MCF 10A (cell line): ENCODE data around the gene METTL15. TPM values are rescaled to one million over a fixed set of nuclear protein-coding genes. Genes with fewer than 3 reads are reported as not detected.

ENCODE experiments used
- BruUV-seq: library from RNA; stranded (reverse); fragments of 400-500 nt; replicated peaks from 2 replicates; lab custom pipeline; 2021; lab: Mats Ljungman, UMichigan
- CTCF ChIA-PET: fragments of 300-600 bp; sonication (Branson Sonifier 250); formaldehyde crosslinking; extraction: SDS; loops from one replicate; lab custom pipeline; 2021; ENCODE audit warnings: antibody characterized with exemption, inconsistent platforms; lab: Yijun Ruan, JAX
- POLR2A ChIA-PET: fragments of 300-600, 350-650 bp; sonication (Branson Sonifier 250); formaldehyde crosslinking; extraction: SDS; loops from one replicate; lab custom pipeline; 2020; ENCODE audit warnings: antibody characterized with exemption, inconsistent platforms; lab: Yijun Ruan, JAX
- DNase-seq: peaks from one replicate; pipeline ENCODE4 v3.0.0-alpha.2; 2018; ENCODE audit not compliant: unreplicated experiment
- H3K27ac Mint-ChIP-seq: one replicate; pipeline ENCODE4 v1.8.0; 2022; ENCODE audit warnings: mild to moderate bottlenecking, low read depth, mixed read lengths; ENCODE audit not compliant: unreplicated experiment
- H3K27me3 Mint-ChIP-seq: one replicate; pipeline ENCODE4 v1.8.0; 2022; ENCODE audit warnings: mixed read lengths; ENCODE audit not compliant: insufficient read depth, unreplicated experiment
- H3K36me3 Mint-ChIP-seq: one replicate; pipeline ENCODE4 v1.8.0; 2022; ENCODE audit warnings: mild to moderate bottlenecking, moderate library complexity, mixed read lengths; ENCODE audit not compliant: insufficient read depth, unreplicated experiment
- H3K4me1 Mint-ChIP-seq: one replicate; pipeline ENCODE4 v1.8.0; 2022; ENCODE audit warnings: mixed read lengths; ENCODE audit not compliant: insufficient read depth, unreplicated experiment
- H3K4me3 Mint-ChIP-seq: one replicate; pipeline ENCODE4 v1.8.0; 2022; ENCODE audit warnings: mild to moderate bottlenecking, moderate library complexity, mixed read lengths; ENCODE audit not compliant: unreplicated experiment
- H3K9me3 Mint-ChIP-seq: one replicate; pipeline ENCODE4 v1.8.0; 2022; ENCODE audit warnings: mixed read lengths; ENCODE audit not compliant: unreplicated experiment
- intact Hi-C: fragments of 100-400 bp; cut with micrococcal nuclease; formaldehyde crosslinking; loops from 2 replicates; pipeline ENCODE4 v1.14.1; 2022
- total RNA-seq: library from RNA; stranded (reverse); gene quantifications from 2 replicates; pipeline ENCODE4 v1.2.3, GENCODE V29; 2022
- TF ChIP-seq, protein P1 (sequence below): fragments of 200-600 bp; IDR thresholded peaks from one replicate; pipeline ENCODE4 v1.8.0; 2022; ENCODE audit warnings: antibody characterized with exemption, mild to moderate bottlenecking; ENCODE audit not compliant: unreplicated experiment

The METTL15 gene
- total RNA-seq, 1 experiment from 2014 or later, result 16.8 TPM

DNA sequence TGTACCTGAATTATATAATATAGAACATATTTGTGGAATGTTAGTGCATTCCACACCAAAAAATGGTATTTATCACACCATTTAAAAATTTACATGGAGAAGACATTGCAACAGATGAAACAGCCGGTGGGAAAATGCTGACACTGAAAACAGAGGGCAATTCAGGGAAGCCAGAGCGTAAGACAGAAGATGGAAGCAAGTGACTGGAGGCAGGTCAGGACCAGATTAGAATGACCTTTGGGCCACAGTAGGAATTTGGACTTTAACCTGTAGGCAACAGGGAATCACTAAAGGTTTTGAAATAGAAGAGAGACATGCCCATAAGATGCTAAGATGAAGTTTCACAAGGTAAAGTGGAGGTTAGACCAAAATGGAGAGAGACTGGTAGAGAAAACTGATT, 60.5 kb downstream of the METTL15 start:
- Mint-ChIP-seq H3K27ac (peak overlapping the region; percentile 6), H3K4me3 (no peak overlapping the region), H3K4me1 (no peaks in the 10 kb centered on the region), H3K36me3 (peaks cover 8% of the 10 kb centered on the region), H3K27me3 (no peaks in the 10 kb centered on the region), H3K9me3 (no peaks in the 10 kb centered on the region)
- ChIA-PET POLR2A (no interaction called here), CTCF (no interaction called here)
- intact Hi-C loops, result no loop called here
- no TSS peak for BruUV-seq
- DNase-seq, result no peak
- TF ChIP-seq, protein P1, sequence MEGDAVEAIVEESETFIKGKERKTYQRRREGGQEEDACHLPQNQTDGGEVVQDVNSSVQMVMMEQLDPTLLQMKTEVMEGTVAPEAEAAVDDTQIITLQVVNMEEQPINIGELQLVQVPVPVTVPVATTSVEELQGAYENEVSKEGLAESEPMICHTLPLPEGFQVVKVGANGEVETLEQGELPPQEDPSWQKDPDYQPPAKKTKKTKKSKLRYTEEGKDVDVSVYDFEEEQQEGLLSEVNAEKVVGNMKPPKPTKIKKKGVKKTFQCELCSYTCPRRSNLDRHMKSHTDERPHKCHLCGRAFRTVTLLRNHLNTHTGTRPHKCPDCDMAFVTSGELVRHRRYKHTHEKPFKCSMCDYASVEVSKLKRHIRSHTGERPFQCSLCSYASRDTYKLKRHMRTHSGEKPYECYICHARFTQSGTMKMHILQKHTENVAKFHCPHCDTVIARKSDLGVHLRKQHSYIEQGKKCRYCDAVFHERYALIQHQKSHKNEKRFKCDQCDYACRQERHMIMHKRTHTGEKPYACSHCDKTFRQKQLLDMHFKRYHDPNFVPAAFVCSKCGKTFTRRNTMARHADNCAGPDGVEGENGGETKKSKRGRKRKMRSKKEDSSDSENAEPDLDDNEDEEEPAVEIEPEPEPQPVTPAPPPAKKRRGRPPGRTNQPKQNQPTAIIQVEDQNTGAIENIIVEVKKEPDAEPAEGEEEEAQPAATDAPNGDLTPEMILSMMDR, result no peak

DNA sequence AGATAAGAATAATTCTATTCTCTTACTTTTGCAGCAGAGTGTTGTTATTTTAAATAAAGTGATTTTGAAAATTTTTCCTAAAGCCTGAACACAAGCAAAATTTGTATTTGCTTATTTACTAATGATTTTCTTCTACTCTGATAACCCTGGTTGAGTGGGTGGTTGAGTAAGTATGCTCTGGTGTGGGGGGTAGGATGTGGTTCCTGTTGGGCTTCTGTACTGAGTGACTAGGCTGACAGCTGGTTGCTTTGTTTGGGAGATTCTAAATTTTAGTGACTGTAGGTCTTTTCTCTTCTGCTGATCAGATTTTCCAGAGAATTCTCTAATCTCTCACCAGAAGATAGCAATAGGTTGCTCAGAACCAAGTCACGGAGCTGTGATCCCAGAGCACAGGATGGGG, 61.6 kb downstream of the METTL15 start:
- POLR2A ChIA-PET, result interaction anchor here (1.5 kb wide), 1 partner anchor 17 kb away, joined by 5 read pairs; no protein-coding TSS in a partner anchor
- no TSS peak for BruUV-seq
- no peaks in the 10 kb centered on the region for H3K27me3 Mint-ChIP-seq
- H3K27ac Mint-ChIP-seq, result no peak overlapping the region
- no peaks in the 10 kb centered on the region for H3K9me3 Mint-ChIP-seq
- CTCF ChIA-PET, result no interaction called here
- H3K4me3 Mint-ChIP-seq, result no peak overlapping the region
- H3K36me3 Mint-ChIP-seq, result peaks cover 8% of the 10 kb centered on the region
- TF ChIP-seq, protein P1, result no peak
- intact Hi-C loops, result no loop called here
- no peak for DNase-seq
- H3K4me1 Mint-ChIP-seq, result no peaks in the 10 kb centered on the region

DNA sequence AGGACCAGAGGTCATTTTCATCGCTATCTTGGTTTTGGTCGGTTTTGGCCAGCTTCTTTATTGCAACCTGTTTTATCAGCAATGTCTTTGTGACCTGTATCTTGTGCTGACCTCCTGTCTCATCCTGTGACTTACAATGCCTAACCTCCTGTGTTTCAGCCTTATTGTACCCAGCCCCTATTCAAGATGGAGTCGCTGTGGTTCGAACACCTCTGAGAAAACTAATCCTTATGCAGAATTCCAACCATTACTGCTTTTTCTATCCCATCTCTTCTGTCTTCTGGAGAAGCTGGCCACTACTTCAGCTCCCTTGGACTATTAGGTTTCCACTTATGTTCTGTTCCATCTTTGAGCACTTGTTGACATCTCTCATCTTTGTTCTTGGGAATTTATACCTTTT, 62.6 kb downstream of the METTL15 start:
- DNase-seq, result no peak
- H3K27me3 Mint-ChIP-seq, result no peaks in the 10 kb centered on the region
- POLR2A ChIA-PET, result interaction anchor here (0.7 to 1.5 kb wide), 2 partner anchors 10 to 16 kb away, joined by 3 to 5 read pairs; no protein-coding TSS in a partner anchor
- TF ChIP-seq, protein P1, result no peak
- CTCF ChIA-PET, result interaction anchor here (0.6 kb wide), 1 partner anchor 28 kb away, joined by 4 read pairs; no protein-coding TSS in a partner anchor
- peaks cover 14% of the 10 kb centered on the region for H3K36me3 Mint-ChIP-seq
- H3K4me3 Mint-ChIP-seq, result no peak overlapping the region
- no peak overlapping the region for H3K27ac Mint-ChIP-seq
- no peaks in the 10 kb centered on the region for H3K9me3 Mint-ChIP-seq
- no TSS peak for BruUV-seq
- H3K4me1 Mint-ChIP-seq, result peaks cover 3% of the 10 kb centered on the region
- intact Hi-C loops, result no loop called here

DNA sequence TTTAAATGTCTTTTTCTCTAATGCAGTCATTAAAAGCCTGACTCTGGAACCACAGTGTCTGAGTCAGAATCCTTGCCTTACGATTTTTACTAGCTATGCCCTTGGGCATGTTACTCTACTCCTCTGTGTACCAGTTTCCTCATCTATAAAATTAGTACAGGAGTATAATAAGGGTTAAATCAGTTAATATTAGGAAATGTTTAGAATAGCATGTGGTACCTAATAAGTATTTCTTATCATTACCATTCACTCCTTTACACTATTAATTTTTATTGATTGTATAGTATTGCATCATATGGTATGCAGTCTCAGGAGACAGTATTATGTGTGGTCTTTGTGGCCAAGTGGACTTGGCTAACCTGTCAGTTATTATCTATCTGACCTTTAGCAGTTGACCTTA, 68.2 kb downstream of the METTL15 start:
- TF ChIP-seq, protein P1, result no peak

More for the DNA sequence above, 68.2 kb downstream of the METTL15 start:
- ChIA-PET CTCF (interaction anchor here (0.6 kb wide), 1 partner anchor 38 kb away, joined by 4 read pairs; no protein-coding TSS in a partner anchor), POLR2A (interaction anchor here (0.7 to 1.0 kb wide), 3 partner anchors 55 to 69 kb away, joined by 3 to 4 read pairs (median 3); partner anchors contain the start of genes KIF18A and METTL15)
- no peak overlapping the region for H3K27ac Mint-ChIP-seq
- no peak overlapping the region for H3K4me3 Mint-ChIP-seq
- H3K9me3 Mint-ChIP-seq, result no peaks in the 10 kb centered on the region
- peaks cover 8% of the 10 kb centered on the region for H3K36me3 Mint-ChIP-seq
- peak; percentile 56 for DNase-seq
- intact Hi-C loops, result no loop called here
- H3K27me3 Mint-ChIP-seq, result no peaks in the 10 kb centered on the region
- peaks cover 6% of the 10 kb centered on the region for H3K4me1 Mint-ChIP-seq
- no TSS peak for BruUV-seq
